Left lung (tissue), 10 donors: ENCODE data around the gene SLMAP. TPM values are rescaled to one million over a fixed set of nuclear protein-coding genes. Genes with fewer than 3 reads are reported as not detected.

Source experiments
- ATAC-seq: fragments of 200-7000 bp; cut with Tn5 transposase; one replicate; pipeline ENCODE4 v1.9.1; 2020; ENCODE audit warnings: moderate library complexity
- DNase-seq, 4 donors: peaks; one replicate each; pipeline ENCODE4 v3.0.0-alpha.2; 2013 to 2020
- H3K27ac ChIP-seq, 2 donors: fragments of 200-600 bp; sonication (generic) in 1 of 2; one replicate each; pipeline versions ENCODE4 v1.5.0 to v1.8.0; 2020 to 2021
- H3K27me3 ChIP-seq, 2 donors: fragments of 200-600 bp; sonication (generic) in 1 of 2; one replicate each; pipeline versions ENCODE4 v1.5.0 to v1.8.0; 2020 to 2021
- H3K36me3 ChIP-seq, 2 donors: fragments of 200-600 bp; sonication (generic) in 1 of 2; one replicate each; pipeline versions ENCODE4 v1.5.0 to v1.8.0; 2020 to 2021
- H3K4me1 ChIP-seq, 2 donors: fragments of 200-600 bp; one replicate each; pipeline ENCODE4 v1.8.0; 2021
- H3K4me3 ChIP-seq, 2 donors: fragments of 200-600 bp; sonication (generic) in 1 of 2; one replicate each; pipeline versions ENCODE4 v1.5.0 to v1.8.0; 2020 to 2021; ENCODE audit warnings: mild to moderate bottlenecking in 1 of 2
- H3K9me3 ChIP-seq, 2 donors: fragments of 200-600 bp; sonication (generic) in 1 of 2; one replicate each; pipeline versions ENCODE4 v1.5.0 to v1.8.0; 2020 to 2021
- CTCF ChIP-seq, 2 donors: fragments of 200-600 bp; sonication (generic) in 1 of 2; IDR thresholded peaks; one replicate each; pipeline versions ENCODE4 v1.5.0 to v1.8.0; 2021; ENCODE audit warnings: antibody characterized with exemption in 2 of 2
- intact Hi-C, 2 donors: fragments of 100-400 bp; cut with DNase I; formaldehyde crosslinking; loops; one replicate each; pipeline versions ENCODE4 v1.11.2 to v1.14.2; 2022
- polyA plus RNA-seq, 6 donors: library from polyadenylated mRNA; unstranded; fragments of 120-200 nt; gene quantifications; one replicate each; pipeline ENCODE4 v1.2.1, GENCODE V29; 2013; ENCODE audit not compliant: insufficient read length in 6 of 6
- total RNA-seq, 2 donors: library from RNA; stranded (reverse); fragmentation: NEBNext Ultra II Directional; extraction: Animal tissue kit (Norgen Biotek cat#: 25700); gene quantifications; one replicate each; pipeline ENCODE4 v1.2.1, GENCODE V29; 2021
- donor health status: DM: no; HTN: yes; CAD: no.
- donor health status: DM: no; HTN: no; CAD: no.

The SLMAP gene
- total and polyA plus RNA-seq, 8 donors = 43.1 to 65.3 (median 56.3) TPM

DNA sequence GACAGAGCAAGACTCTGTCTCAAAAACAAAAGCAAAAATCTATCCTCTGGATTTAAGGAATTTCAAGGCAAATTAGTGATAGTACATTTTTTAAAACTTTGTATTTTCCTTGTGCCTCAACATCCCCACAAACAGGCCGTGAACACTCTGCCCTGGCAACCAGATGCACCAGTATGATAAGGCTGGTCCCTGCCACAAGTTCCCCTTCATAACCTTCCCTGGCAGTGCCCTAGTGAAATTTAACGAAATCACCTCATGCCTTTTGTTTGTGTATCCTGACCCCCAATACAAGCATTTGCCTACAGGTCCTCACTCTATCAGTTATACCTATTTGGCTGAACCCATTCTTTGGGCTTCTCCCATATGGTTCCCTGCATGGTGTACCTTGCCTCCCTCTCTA lies 144.7 kb downstream of the SLMAP start:
- no peak overlapping the region for H3K27ac ChIP-seq
- no peak for ATAC-seq
- no peak for DNase-seq
- no peaks in the 10 kb centered on the region for H3K27me3 ChIP-seq
- no peak for TF ChIP-seq CTCF (IDR thresholded peaks at IDR 0.05)
- H3K4me3 ChIP-seq = no peak overlapping the region
- intact Hi-C loops = no loop called here
- H3K4me1 ChIP-seq = no peaks in the 10 kb centered on the region
- H3K9me3 ChIP-seq = no peaks in the 10 kb centered on the region
- H3K36me3 ChIP-seq = peaks cover 0 to 44% of the 10 kb centered on the region in 2 donors

GRCh38 chr3:57903124-57903890 lies 147.2 kb downstream of the SLMAP start:
- TF ChIP-seq CTCF (IDR thresholded peaks at IDR 0.05) = no peak
- Histone ChIP-seq H3K9me3 (no peaks in the 10 kb centered on the region), H3K36me3 (peaks cover 0 to 33% of the 10 kb centered on the region in 2 donors), H3K4me3 (no peak overlapping the region), H3K27me3 (no peaks in the 10 kb centered on the region), H3K4me1 (no peaks in the 10 kb centered on the region), H3K27ac (no peak overlapping the region)
- intact Hi-C loops = no loop called here
- peak in 1 of 4 donors; percentile 3 for DNase-seq
- no peak for ATAC-seq

DNA sequence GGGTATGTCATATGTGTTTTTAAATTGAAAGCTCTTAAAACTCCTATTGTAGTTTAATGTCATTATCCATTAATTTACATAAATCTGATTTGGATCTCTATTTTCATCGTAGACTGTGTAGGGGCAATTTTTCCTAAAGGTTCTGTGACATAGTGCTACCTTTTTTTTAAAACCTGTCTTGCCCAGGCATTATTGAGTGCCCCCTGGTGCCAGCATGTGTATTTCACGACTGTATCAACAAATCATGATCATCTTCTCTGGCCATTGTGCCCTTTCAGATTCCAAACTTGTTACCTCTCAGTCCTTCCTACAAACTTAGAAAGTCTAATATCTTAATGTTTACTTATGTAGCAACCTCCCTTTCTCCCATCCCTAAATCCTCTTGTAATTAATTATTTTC lies 154.9 kb downstream of the SLMAP start:
- Histone ChIP-seq H3K4me1 (no peaks in the 10 kb centered on the region), H3K4me3 (no peak overlapping the region), H3K27me3 (no peaks in the 10 kb centered on the region), H3K36me3 (peaks cover 0 to 69% of the 10 kb centered on the region in 2 donors), H3K27ac (no peak overlapping the region), H3K9me3 (no peaks in the 10 kb centered on the region)
- ATAC-seq = no peak
- DNase-seq = no peak
- intact Hi-C loops = no loop called here
- TF ChIP-seq CTCF (IDR thresholded peaks at IDR 0.05) = peak in 1 of 2 donors; percentile 12

DNA sequence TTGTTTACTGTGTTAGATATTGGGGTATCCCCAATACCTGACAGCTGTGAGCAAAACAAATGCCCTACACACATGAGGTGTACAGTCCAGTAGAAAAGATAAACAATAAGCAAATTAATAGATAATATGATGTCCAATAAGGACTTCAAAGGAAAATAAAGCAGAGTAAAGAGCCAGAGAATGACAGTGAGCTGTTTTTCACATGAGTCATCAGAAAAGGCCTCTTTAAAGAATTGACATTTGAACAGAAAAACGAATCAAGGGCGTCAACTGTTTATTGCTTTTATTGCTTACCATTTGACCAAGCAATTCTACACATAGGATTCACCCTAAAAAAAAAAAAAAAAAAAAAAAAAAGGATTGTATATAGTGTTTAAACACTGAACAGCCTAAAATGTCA lies 155.5 kb downstream of the SLMAP start:
- no peak for TF ChIP-seq CTCF (IDR thresholded peaks at IDR 0.05)
- Histone ChIP-seq H3K4me1 (no peaks in the 10 kb centered on the region), H3K36me3 (peaks cover 0 to 74% of the 10 kb centered on the region in 2 donors), H3K4me3 (no peak overlapping the region), H3K27ac (no peak overlapping the region), H3K9me3 (no peaks in the 10 kb centered on the region), H3K27me3 (no peaks in the 10 kb centered on the region)
- DNase-seq (no peak), ATAC-seq (no peak)
- intact Hi-C loops = no loop called here

DNA sequence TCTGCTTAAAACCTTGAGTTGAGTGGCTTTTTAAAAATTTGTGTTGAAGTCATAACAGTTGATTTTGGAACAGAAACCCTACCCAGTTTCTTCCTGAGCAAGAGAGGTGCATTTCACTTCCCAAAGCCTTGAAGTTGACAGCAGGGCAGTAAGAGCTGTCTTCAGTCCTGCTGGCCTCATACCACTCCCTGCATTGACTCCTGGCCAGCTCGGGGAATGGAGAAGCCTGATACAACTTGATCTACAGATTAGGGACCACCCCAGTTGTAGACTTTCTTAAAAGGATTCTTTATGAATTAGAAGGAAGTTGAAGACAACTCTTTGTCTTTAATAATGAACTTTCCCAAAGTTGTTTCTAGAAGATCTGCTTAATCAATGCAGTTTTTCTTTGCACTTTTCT lies 161.5 kb downstream of the SLMAP start:
- intact Hi-C loops = no loop called here
- DNase-seq = no peak

More for the DNA sequence above, 161.5 kb downstream of the SLMAP start:
- no peak overlapping the region for H3K4me3 ChIP-seq
- no peaks in the 10 kb centered on the region for H3K27me3 ChIP-seq
- no peak for ATAC-seq
- no peaks in the 10 kb centered on the region for H3K4me1 ChIP-seq
- H3K36me3 ChIP-seq = peaks cover 0 to 87% of the 10 kb centered on the region in 2 donors
- TF ChIP-seq CTCF (IDR thresholded peaks at IDR 0.05) = no peak
- no peak overlapping the region for H3K27ac ChIP-seq
- H3K9me3 ChIP-seq = no peaks in the 10 kb centered on the region
